ENCODE measurements around the gene TMEM209. TPM values are rescaled to one million over a fixed set of nuclear protein-coding genes. Genes with fewer than 3 reads are reported as not detected.

The TMEM209 gene
- total and polyA plus RNA-seq, 2 experiments from 2014 or later, result 11.7 to 18.3 TPM

DNA sequence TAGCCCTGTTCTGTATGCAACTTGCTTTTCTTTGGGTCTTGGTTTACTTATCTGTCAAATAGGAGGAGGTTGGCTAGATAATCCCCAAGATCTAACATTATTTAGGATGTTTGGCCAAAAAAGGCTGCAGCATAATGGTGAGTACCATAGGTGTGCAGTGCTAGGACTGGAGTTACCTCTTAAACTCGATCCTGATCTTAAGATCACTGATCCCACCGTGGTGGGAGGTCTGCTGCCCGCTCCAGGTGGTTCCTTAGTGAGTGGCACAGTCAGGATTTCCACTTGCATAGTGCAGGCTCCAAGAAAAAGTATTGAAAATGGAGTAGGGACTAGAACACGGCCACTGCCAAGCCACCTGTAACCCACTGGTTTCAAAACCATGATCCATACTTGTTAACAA lies 68.0 kb downstream of the TMEM209 start:
- no peak for DNase-seq
- Histone ChIP-seq H3K27ac (no peak overlapping the region), H3K9me3 (ENCODE audit: low read depth) (no peaks in the 10 kb centered on the region), H3K4me1 (ENCODE audit: insufficient read depth) (peaks cover 14% of the 10 kb centered on the region), H2AFZ (no peak overlapping the region), H3F3A (ENCODE audit: insufficient read depth) (no peaks in the 10 kb centered on the region), H3K79me2 (ENCODE audit: insufficient read depth) (no peaks in the 10 kb centered on the region), H3K4me2 (ENCODE audit: unreplicated experiment) (no peak overlapping the region), H3K9ac (no peak overlapping the region), H3K4me3 (no peak overlapping the region), H3K9me2 (ENCODE audit: insufficient read depth) (no peaks in the 10 kb centered on the region), H3K27me3 (replicated peaks; ENCODE audit: insufficient read depth) (no peaks in the 10 kb centered on the region), H4K20me1 (ENCODE audit: insufficient read depth) (no peaks in the 10 kb centered on the region), H3K36me3 (ENCODE audit: low read depth) (no peaks in the 10 kb centered on the region)
- TF ChIP-seq EZH2phosphoT487 (IDR thresholded peaks at IDR 0.05; ENCODE audit: insufficient read depth, low read depth) (no peak), EZH2 (IDR thresholded peaks at IDR 0.05; ENCODE audit: insufficient read depth, poor library complexity, severe bottlenecking) (no peak)
- in situ Hi-C loops (cut with MboI), result no loop called here
- WGBS, 2 experiments (ENCODE audit: low coverage in 1 of 2, low lambda C conversion rate in 2 of 2, missing lambda C conversion rate in 2 of 2), result 93 to 94% methylated on average over 4 of the region's 4 CpGs

DNA sequence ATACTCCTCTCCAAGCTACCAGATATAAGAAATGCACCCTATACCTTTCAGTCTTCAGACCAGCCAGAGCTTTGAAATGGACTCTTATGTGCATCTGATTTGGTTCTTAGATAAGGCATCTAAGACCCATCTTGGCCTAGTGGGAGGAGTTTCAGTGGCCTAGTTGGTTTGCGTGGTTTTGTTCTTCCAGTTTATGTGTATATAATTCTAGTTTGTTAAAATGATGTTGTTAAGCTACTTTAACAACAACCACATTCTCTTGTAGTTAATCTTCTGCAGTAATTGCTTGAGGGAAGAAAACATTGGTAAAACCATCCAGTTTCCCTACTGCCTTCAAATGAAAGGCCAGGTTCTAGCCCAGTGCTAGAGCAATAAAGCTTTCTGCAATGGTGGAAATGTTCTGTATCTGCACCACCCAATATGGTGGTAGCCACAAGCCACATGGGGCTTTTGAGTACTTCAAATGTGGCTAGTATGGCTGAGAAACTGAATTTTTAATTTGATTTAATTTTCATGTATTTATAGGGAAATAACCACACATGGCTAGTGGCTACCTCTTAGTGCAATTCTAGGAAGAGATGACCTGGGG lies 68.5 kb downstream of the TMEM209 start:
- Histone ChIP-seq H3F3A (ENCODE audit: insufficient read depth) (no peaks in the 10 kb centered on the region), H3K9ac (no peak overlapping the region), H3K4me2 (ENCODE audit: unreplicated experiment) (no peak overlapping the region), H3K36me3 (ENCODE audit: low read depth) (0 out of 2 replicates have a peak, but pooled peaks cover under 1% of the 10 kb centered on the region), H3K4me3 (no peak overlapping the region), H4K20me1 (ENCODE audit: insufficient read depth) (no peaks in the 10 kb centered on the region), H2AFZ (no peak overlapping the region), H3K4me1 (ENCODE audit: insufficient read depth) (peaks cover 11% of the 10 kb centered on the region), H3K9me2 (ENCODE audit: insufficient read depth) (no peaks in the 10 kb centered on the region), H3K79me2 (ENCODE audit: insufficient read depth) (no peaks in the 10 kb centered on the region), H3K9me3 (ENCODE audit: low read depth) (no peaks in the 10 kb centered on the region), H3K27ac (no peak overlapping the region), H3K27me3 (replicated peaks; ENCODE audit: insufficient read depth) (no peaks in the 10 kb centered on the region)
- 97 to 100% methylated on average over 1 of the region's 1 CpG for WGBS, 2 experiments (ENCODE audit: low coverage in 1 of 2, low lambda C conversion rate in 2 of 2, missing lambda C conversion rate in 2 of 2)
- in situ Hi-C loops (cut with MboI), result no loop called here
- no peak for DNase-seq
- TF ChIP-seq EZH2phosphoT487 (IDR thresholded peaks at IDR 0.05; ENCODE audit: insufficient read depth, low read depth) (no peak), EZH2 (IDR thresholded peaks at IDR 0.05; ENCODE audit: insufficient read depth, poor library complexity, severe bottlenecking) (no peak)

DNA sequence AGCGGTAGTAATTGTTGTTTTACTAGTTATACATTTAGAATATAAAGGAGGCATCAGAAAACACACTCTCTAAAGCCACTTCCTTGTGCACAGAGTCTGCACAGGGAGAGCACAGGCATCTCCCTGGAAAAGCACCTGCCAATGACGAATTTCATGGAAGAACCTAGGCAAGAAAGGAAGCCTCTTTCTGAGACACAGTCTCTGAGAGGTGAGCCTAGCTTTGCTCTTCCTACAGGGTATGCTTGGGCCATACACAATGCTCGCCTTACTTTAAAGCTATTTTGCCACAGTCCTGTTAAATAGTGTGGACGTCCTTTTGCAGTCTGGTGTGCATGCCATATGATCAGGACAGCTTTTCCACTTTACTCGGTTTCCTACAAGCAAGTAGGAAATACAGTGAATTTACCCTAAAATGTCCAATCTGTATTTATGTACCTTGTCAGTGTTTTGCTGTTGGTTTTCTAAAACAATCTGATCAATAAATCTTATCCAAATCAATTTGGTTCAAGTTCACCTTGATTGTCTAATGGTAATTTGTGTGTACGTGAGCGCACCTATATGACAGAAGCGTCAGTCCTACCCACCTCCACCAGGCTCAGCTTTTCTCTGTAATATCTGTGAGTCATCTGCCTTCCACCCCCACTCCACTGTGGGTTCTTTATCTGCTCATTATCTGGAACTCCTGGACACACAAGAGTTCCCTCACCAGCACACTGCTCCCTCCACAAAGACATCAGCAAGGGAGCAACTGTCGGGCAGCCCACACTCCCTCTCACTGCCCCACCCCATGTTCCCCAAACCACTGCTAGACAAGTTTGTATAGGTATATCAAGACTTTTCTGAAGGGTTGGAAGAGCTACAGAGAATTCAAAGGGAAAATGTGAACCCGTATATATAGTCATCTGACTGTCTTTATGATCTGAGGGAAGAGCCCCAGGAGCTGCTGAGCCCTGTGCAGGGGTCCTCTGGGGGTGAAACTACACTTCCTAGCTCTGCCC lies 69.7 kb downstream of the TMEM209 start:
- no peaks in the 10 kb centered on the region for H3F3A ChIP-seq (ENCODE audit: insufficient read depth)

DNA sequence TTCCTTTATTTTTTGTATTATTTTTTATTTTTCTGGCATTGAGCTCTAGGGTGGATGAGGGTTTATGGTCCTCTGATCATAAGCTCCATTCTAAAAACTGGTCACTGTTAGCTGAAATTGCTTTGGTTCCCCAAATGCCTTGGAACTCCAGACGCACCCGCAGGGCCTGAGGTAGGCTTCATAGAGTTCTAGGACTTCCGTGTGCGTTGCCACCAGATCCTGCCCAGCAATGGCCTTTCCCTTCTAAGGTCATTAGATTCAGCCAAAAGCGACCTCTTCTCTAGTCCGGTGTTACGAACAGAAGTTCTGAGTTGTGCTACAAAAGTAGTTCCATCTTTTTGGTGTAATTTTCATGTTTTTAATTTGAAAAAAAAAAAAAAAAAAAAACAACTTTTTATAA lies 70.5 kb downstream of the TMEM209 start:
- no peak overlapping the region for H2AFZ ChIP-seq
- peaks cover 10% of the 10 kb centered on the region; the same call in 1 of the 2 replicates for H3K4me1 ChIP-seq (ENCODE audit: insufficient read depth)
- WGBS, 2 experiments (ENCODE audit: low coverage in 1 of 2, low lambda C conversion rate in 2 of 2, missing lambda C conversion rate in 2 of 2), result 99% methylated on average over 7 of the region's 7 CpGs
- H3K27ac ChIP-seq, result no peak overlapping the region
- no peak overlapping the region for H3K9ac ChIP-seq
- no peaks in the 10 kb centered on the region for H3K79me2 ChIP-seq (ENCODE audit: insufficient read depth)
- no peaks in the 10 kb centered on the region for H3K9me3 ChIP-seq (ENCODE audit: low read depth)
- no peak for DNase-seq
- H3K4me3 ChIP-seq, result no peak overlapping the region
- H4K20me1 ChIP-seq (ENCODE audit: insufficient read depth), result no peaks in the 10 kb centered on the region
- peaks cover 11% of the 10 kb centered on the region for H3K36me3 ChIP-seq (ENCODE audit: low read depth)
- H3K4me2 ChIP-seq (ENCODE audit: unreplicated experiment), result no peak overlapping the region
- in situ Hi-C loops (cut with MboI), result no loop called here
- H3K9me2 ChIP-seq (ENCODE audit: insufficient read depth), result no peaks in the 10 kb centered on the region
- TF ChIP-seq EZH2 (IDR thresholded peaks at IDR 0.05; ENCODE audit: insufficient read depth, poor library complexity, severe bottlenecking), result no peak
- TF ChIP-seq EZH2phosphoT487 (IDR thresholded peaks at IDR 0.05; ENCODE audit: insufficient read depth, low read depth), result no peak
- H3K27me3 ChIP-seq (replicated peaks; ENCODE audit: insufficient read depth), result no peaks in the 10 kb centered on the region
- H3F3A ChIP-seq (ENCODE audit: insufficient read depth), result no peaks in the 10 kb centered on the region

More for the DNA sequence above, 69.7 kb downstream of the TMEM209 start:
- Histone ChIP-seq H3K4me3 (no peak overlapping the region), H3K9me3 (ENCODE audit: low read depth) (no peaks in the 10 kb centered on the region), H3K9me2 (ENCODE audit: insufficient read depth) (no peaks in the 10 kb centered on the region), H3K27ac (no peak overlapping the region), H3K9ac (no peak overlapping the region), H3K79me2 (ENCODE audit: insufficient read depth) (no peaks in the 10 kb centered on the region), H3K36me3 (ENCODE audit: low read depth) (peaks cover 11% of the 10 kb centered on the region), H2AFZ (no peak overlapping the region), H3K4me1 (ENCODE audit: insufficient read depth) (peaks cover 10% of the 10 kb centered on the region; the same call in 1 of the 2 replicates), H3K4me2 (ENCODE audit: unreplicated experiment) (no peak overlapping the region), H4K20me1 (ENCODE audit: insufficient read depth) (no peaks in the 10 kb centered on the region), H3K27me3 (replicated peaks; ENCODE audit: insufficient read depth) (no peaks in the 10 kb centered on the region)
- WGBS, 2 experiments (ENCODE audit: low coverage in 1 of 2, low lambda C conversion rate in 2 of 2, missing lambda C conversion rate in 2 of 2), result 84 to 85% methylated on average over 10 of the region's 10 CpGs
- in situ Hi-C loops (cut with MboI), result no loop called here
- peak; percentile 27 for DNase-seq
- TF ChIP-seq EZH2 (IDR thresholded peaks at IDR 0.05; ENCODE audit: insufficient read depth, poor library complexity, severe bottlenecking), result no peak
- no peak for TF ChIP-seq EZH2phosphoT487 (IDR thresholded peaks at IDR 0.05; ENCODE audit: insufficient read depth, low read depth)
